Measurements from ENCODE around the gene FAAP20. TPM values are rescaled to one million over a fixed set of nuclear protein-coding genes. Genes with fewer than 3 reads are reported as not detected.

FAAP20 gene
- total RNA-seq, 1 donor from 2014 or later, result 38.3 TPM

GRCh38 chr1:2210786-2211185 lies 16.2 kb upstream of the FAAP20 start:
- peak in 1 of 2 donors; percentile 61 for DNase-seq (ENCODE audit: low spot score in 2 of 2)
- Histone ChIP-seq H3K9me3 (no peaks in the 10 kb centered on the region), H3K27ac (peak overlapping the region; percentile 96 to 98), H3K4me1 (peaks cover 49 to 78% of the 10 kb centered on the region in 2 donors), H3K4me3 (no peak overlapping the region), H3K27me3 (no peaks in the 10 kb centered on the region), H3K36me3 (no peaks in the 10 kb centered on the region)
- intact Hi-C loops (cut with DNase I), result no loop called here
- TF ChIP-seq CTCF (IDR thresholded peaks at IDR 0.05), result no peak

- TF ChIP-seq CTCF (IDR thresholded peaks at IDR 0.05), result no peak
- Histone ChIP-seq H3K27ac (peak overlapping the region; percentile 96 to 98), H3K27me3 (no peaks in the 10 kb centered on the region), H3K4me1 (peaks cover 54 to 82% of the 10 kb centered on the region in 2 donors), H3K9me3 (no peaks in the 10 kb centered on the region), H3K4me3 (no peak overlapping the region), H3K36me3 (no peaks in the 10 kb centered on the region)
- intact Hi-C loops (cut with DNase I), result no loop called here
- peak in 1 of 2 donors; percentile 64 for DNase-seq (ENCODE audit: low spot score in 2 of 2)
These were observed 15.6 kb upstream of the FAAP20 start for GRCh38 chr1:2210084-2210653.

- Histone ChIP-seq H3K4me3 (peak overlapping the region in 1 of 2 donors; percentile 35), H3K27ac (peak overlapping the region; percentile 96 to 98), H3K36me3 (no peaks in the 10 kb centered on the region), H3K27me3 (no peaks in the 10 kb centered on the region), H3K4me1 (peaks cover 47 to 76% of the 10 kb centered on the region in 2 donors), H3K9me3 (no peaks in the 10 kb centered on the region)
- intact Hi-C loops (cut with DNase I), result no loop called here
- peak in 1 of 2 donors; percentile 65 for DNase-seq (ENCODE audit: low spot score in 2 of 2)
- no peak for TF ChIP-seq CTCF (IDR thresholded peaks at IDR 0.05)
These were observed 15.0 kb upstream of the FAAP20 start for GRCh38 chr1:2209400-2210083.

DNA sequence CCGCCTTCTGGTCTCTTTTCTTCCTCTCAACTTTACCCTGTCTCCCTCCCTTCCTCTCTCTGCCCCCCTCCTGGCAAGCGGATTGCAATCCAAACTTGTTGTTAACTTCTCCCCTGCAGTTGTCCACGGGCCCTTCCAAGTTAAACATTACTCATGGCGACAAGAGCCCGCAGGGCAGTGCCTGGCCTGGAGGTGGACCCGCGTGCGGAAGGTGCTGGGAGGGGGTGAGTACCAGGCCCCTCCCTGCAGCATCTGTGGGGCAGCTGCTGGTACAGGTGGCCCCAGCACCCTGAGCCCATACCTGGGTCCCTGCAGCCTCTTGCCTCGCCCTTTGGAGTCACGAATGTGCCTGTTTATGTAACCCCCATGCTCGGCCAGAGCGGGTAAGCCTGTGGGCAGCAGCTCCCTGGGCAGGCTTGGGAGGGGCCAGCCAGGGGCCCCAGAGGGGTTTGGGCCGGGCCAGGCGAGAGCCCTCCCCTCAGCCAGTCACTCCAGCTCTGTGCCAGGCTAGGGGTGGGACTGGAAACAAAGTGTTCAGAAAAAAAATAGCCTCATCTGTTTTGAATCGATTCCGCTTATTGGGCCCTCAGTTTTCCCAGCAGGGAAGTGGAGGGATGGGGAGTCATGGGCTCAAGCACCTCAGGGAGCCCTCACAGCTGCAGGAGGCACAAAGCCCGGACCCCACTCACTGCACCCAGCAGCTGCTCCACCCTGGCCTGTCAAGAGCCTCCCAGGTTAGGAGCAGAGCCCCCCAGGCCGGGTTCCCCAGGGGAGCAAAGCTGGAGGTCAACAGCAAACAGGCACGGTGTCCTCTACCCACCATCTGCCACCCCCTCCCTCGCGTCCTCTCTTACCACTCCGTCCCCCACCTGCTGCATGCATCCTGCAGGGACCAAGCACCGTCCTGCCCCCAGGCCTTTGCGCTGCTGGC lies 14.0 kb upstream of the FAAP20 start:
- Histone ChIP-seq H3K36me3 (no peaks in the 10 kb centered on the region), H3K4me1 (peaks cover 48 to 74% of the 10 kb centered on the region in 2 donors), H3K27me3 (no peaks in the 10 kb centered on the region), H3K4me3 (peak overlapping the region in 1 of 2 donors; percentile 35), H3K9me3 (no peaks in the 10 kb centered on the region), H3K27ac (peak overlapping the region; percentile 96 to 98)
- peak; percentile 85 to 97 for DNase-seq (ENCODE audit: low spot score in 2 of 2)
- intact Hi-C loops (cut with DNase I), result no loop called here
- TF ChIP-seq CTCF (IDR thresholded peaks at IDR 0.05), result peak in 1 of 3 experiments; percentile 16

DNA sequence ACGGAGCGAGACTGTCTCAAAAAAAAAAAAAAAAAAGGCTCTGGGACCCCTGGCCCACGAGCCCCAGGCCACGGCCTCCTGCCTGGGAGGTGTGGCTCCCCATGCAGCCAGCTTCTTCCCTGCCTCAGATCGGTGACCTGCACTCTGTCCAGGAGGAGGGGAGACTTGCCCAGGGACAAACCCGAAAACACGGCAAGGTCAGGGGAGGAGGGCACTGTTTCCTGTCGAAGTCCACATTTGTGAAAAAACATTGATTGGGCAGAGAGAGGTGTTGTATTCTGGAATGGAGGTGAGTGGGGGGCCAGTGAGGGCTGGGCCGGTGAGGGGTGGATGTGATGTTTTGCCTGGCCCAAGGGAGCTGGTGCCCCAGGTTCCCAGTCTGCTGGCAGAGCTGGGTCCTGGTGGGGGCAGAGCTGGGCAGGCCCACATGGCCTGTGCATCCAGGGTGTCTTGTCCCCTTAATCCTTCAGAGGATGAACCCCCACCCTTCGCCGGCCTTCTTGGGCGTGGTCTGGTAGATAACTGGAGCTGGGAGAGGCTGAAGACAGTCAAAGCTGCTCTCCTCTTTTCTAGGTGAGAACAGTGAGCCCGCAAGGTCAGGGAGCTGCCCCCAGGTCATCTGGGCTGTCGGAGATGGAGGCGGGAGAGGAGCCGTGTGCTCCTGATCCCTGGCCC lies 12.4 kb upstream of the FAAP20 start:
- Histone ChIP-seq H3K4me3 (peak overlapping the region; percentile 34 to 49), H3K9me3 (no peaks in the 10 kb centered on the region), H3K36me3 (no peaks in the 10 kb centered on the region), H3K27me3 (no peaks in the 10 kb centered on the region), H3K4me1 (peaks cover 36 to 59% of the 10 kb centered on the region in 2 donors), H3K27ac (peak overlapping the region; percentile 96 to 98)
- intact Hi-C loops (cut with DNase I), result no loop called here
- no peak for TF ChIP-seq CTCF (IDR thresholded peaks at IDR 0.05)
- no peak for DNase-seq (ENCODE audit: low spot score in 2 of 2)
